Epithelial cell of proximal tubule (primary cell): ENCODE data around the gene CALCR. TPM values are rescaled to one million over a fixed set of nuclear protein-coding genes. Genes with fewer than 3 reads are reported as not detected.

ENCODE experiments used
- DNase-seq: peaks from one replicate; pipeline ENCODE4 v3.0.0-alpha.2; 2011; ENCODE audit warnings: low read depth
- H3K4me3 ChIP-seq: 2 replicates; pipeline ENCODE4 v1.5.1; 2011; ENCODE audit warnings: low read depth, mild to moderate bottlenecking, low read length
- total RNA-seq: library from RNA; depleted of rRNA; stranded (reverse); fragments of >200 nt; gene quantifications from 2 replicates; pipeline ENCODE4 v1.2.3, GENCODE V29; 2015
- TF ChIP-seq, protein P1 (sequence below): conservative IDR thresholded peaks from 2 replicates; pipeline ENCODE4 v1.5.1; 2012; ENCODE audit warnings: low read depth, mild to moderate bottlenecking, low read length

CALCR gene
- total RNA-seq, 1 donor from 2014 or later: not detected

DNA sequence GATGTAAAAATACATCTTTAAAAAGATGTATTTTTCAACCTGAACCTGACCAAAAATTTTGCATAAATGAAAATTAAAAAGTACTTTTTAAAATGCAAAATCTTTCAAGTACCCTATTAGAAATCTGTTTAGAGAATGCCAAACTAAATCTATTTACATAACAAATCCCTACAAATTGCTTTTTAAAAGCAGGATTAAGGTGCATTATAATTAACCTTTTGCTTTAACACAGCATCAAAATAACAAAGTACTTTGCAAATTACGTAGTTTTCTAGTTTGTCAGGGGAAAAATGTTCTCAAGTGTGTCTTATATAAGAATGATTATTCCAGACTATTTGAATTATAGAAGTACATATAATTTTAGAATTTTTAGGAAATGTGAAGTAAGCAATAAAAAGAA, 181.5 kb downstream of the CALCR start:
- DNase-seq: no peak
- TF ChIP-seq, protein P1, sequence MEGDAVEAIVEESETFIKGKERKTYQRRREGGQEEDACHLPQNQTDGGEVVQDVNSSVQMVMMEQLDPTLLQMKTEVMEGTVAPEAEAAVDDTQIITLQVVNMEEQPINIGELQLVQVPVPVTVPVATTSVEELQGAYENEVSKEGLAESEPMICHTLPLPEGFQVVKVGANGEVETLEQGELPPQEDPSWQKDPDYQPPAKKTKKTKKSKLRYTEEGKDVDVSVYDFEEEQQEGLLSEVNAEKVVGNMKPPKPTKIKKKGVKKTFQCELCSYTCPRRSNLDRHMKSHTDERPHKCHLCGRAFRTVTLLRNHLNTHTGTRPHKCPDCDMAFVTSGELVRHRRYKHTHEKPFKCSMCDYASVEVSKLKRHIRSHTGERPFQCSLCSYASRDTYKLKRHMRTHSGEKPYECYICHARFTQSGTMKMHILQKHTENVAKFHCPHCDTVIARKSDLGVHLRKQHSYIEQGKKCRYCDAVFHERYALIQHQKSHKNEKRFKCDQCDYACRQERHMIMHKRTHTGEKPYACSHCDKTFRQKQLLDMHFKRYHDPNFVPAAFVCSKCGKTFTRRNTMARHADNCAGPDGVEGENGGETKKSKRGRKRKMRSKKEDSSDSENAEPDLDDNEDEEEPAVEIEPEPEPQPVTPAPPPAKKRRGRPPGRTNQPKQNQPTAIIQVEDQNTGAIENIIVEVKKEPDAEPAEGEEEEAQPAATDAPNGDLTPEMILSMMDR: no peak
- H3K4me3 ChIP-seq: no peak overlapping the region

DNA sequence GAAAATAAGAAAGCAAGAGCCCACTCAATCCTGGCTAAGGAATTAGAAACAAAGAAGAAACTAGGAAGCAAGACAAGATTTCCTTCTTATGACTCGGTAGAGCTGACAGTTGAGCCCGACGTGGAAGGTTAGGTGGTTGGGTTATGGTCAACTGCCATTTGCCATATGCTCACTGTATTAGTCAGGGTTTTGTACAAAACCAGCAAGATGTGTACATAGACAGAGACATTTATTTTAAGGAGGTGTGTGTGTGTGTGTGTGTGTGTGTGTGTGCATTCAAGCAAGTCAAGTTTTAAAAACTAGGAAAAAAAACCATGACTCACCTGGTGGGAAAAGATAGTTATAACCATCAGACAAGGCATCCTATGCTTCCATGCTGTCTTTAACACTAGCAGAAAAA, 183.9 kb downstream of the CALCR start:
- TF ChIP-seq, protein P1: no peak
- no peak overlapping the region for H3K4me3 ChIP-seq
- DNase-seq: no peak

DNA sequence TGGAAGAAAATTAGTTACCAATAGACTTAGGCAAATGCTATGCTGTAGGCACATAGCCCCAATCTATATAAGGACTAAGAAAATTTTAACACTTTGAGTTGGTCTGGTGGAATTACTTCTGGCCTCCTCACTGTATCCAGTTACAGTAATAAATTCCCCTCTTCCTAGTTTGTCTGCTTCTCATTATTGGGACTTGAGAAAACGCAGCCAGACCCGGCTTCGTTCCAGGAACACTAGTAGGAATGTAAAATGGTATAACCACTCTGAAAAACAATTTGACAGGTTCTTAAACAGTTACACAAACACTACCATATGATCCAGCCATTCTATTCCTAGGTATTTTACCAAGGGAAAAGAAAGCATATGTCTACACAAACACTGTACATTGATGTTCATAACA, 192.2 kb downstream of the CALCR start:
- no peak overlapping the region for H3K4me3 ChIP-seq
- DNase-seq: no peak
- TF ChIP-seq, protein P1: no peak

DNA sequence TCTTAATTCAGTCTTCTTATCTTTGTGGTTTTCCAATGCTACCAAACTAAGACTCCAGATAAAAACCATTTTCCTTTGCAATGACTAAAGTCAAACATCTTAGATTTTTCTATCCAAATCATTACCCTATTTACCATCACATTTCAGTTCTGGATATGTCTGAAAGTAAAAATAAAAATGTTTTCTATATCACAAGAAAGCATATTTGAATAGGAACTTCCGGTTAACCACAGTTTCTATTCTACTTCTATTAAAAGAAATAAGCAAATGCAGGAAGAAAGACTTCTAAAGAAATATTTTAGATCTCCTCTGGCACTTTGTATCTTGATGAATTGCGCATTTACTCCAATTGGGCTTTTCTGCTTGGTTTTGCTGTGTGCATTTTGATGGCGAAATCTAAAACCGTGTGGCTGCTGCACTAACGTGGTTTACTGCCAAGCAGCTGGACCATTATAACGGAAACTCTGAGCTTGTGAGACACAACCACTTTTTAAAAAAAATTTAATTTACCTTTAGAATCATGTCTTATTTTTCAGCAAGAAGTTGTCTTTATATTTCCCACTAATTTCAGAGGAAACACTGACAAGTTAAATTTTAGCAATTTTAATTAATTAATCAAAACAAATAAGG, 196.3 kb downstream of the CALCR start:
- no peak for DNase-seq
- no peak overlapping the region for H3K4me3 ChIP-seq
- TF ChIP-seq, protein P1: no peak

DNA sequence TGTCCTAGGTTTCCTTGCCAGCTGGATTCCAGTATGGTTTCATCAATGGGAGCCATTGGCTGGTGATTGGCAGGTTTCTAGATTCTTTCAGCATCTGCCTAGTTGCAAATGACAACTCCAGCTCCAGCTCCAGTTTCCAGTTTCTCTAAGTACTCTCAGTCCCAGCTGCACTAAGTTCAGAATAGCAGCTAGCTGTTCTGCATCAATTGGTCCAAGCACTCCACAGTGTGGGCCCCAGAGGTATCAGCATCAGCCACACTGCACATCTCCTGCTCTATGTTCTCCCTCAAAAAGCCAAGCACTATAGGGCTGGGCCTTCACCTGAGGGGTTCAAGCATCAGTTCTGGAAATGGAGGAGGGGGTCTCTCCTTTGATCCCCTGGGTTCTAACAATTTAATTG, 198.9 kb downstream of the CALCR start:
- H3K4me3 ChIP-seq: no peak overlapping the region
- no peak for DNase-seq
- TF ChIP-seq, protein P1: no peak
